GM12872 (cell line): Measurements from ENCODE around the gene KRT7.
A peak's percentile ranks its signal among the peaks of the same experiment; 100 is the strongest.

Experiments
- TF ChIP-seq, protein P1 (sequence below): IDR thresholded peaks from 3 replicates; pipeline ENCODE4 v1.5.1; 2011; ENCODE audit warnings: low read depth, mild to moderate bottlenecking, low read length, moderate library complexity; ENCODE audit not compliant: insufficient read depth

Gene KRT7

DNA sequence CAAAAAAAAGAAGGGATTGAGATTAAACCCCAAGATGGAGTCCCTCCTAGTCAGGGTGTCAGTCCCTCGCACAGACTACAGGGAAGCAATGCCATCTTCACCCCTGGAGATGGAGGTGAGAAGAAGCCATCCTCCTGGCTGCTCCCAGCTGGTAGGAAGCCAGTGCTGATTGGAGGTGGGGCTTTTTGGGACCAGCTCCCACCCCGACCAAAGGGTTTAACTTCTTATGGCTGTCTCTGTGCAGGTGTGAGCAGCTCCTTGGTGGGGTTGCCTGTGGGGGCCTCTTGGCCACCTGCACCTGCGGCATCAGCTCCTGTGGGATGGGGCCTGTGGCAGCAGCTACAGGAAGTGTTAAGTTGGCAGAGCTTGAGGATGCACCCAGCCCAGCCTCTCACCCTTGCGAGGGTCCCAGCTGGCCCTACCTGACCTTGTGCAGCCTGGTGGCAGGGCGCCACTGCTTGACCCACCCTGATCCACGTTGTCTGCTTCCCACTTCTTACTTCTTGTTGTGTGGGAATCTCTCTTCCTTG lies 37.6 kb downstream of the KRT7 start:
- TF ChIP-seq, protein P1, sequence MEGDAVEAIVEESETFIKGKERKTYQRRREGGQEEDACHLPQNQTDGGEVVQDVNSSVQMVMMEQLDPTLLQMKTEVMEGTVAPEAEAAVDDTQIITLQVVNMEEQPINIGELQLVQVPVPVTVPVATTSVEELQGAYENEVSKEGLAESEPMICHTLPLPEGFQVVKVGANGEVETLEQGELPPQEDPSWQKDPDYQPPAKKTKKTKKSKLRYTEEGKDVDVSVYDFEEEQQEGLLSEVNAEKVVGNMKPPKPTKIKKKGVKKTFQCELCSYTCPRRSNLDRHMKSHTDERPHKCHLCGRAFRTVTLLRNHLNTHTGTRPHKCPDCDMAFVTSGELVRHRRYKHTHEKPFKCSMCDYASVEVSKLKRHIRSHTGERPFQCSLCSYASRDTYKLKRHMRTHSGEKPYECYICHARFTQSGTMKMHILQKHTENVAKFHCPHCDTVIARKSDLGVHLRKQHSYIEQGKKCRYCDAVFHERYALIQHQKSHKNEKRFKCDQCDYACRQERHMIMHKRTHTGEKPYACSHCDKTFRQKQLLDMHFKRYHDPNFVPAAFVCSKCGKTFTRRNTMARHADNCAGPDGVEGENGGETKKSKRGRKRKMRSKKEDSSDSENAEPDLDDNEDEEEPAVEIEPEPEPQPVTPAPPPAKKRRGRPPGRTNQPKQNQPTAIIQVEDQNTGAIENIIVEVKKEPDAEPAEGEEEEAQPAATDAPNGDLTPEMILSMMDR: no peak

DNA sequence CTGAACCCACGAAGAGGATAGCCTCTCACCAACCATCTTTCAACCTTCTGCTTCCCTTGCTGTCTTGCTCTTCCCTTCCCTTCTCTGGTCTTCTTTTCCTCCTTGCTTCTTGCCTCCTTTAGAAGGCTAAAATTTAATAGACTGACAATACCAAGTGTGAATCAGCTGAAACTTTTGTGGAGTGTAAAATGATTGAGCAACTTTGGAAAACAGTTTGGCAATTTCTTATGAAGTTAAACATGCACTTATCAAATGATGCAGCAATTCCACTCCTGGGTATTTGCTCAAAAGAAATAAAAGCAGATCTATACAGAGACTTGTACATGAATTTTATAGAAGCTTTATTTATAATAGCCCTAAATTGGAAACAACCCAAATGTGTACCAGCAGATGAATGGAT lies 38.1 kb downstream of the KRT7 start:
- TF ChIP-seq, protein P1: no peak

DNA sequence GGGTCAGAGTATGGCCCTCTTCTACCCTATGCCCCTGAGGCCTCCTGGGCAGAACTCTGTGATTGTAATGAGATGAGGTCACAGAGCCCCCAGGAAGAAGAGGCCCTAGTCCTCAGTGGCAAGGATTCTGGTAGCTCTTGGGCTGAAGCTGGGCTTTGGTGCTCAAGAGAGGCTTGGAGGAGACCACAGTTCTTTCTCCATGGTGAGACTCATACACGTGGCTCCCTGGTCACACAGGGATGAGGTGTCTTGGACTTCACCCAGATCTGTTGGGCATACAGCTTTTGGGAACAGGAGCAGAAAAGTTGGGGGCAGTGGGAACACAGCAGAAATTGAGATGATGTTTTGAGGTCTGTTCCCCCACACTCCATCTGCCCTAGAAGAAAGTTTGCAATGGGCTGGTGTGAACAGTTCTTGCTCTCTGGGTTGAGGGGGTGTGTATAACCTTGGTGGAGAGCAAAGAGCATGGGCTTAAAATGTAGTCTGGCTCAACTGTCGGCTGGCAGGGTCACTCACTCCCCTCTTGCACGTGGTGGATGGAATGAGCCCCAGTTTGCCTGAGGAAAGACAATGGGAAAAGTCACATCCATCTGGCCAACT lies 41.6 kb downstream of the KRT7 start, which contains the start of gene KRT86:
Gene KRT86, plus strand, starts transcription at position 125 of the 600 bp plus-strand sequence. CDS start 27,272 bp downstream, outside the sequence.
- TF ChIP-seq, protein P1: no peak

DNA sequence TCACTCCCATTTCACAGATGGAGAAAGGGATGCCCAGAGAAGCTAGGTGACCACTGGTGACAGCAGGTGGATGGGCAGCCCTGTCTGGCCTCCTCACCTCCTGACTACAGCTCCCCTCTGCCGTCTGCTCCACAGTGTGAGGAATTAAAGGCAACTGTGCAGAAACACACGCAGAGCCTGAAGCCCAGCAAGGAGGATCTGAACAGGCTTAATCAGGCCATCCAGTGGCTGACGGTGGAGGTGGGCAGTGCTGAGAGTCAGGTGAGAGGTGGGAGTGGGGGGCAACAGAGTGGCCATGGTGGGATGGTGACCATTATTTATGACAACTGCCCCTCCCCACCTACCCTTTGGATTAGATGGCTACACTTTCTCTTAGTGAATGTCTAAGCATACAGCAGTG lies 42.6 kb downstream of the KRT7 start:
- TF ChIP-seq, protein P1: no peak

DNA sequence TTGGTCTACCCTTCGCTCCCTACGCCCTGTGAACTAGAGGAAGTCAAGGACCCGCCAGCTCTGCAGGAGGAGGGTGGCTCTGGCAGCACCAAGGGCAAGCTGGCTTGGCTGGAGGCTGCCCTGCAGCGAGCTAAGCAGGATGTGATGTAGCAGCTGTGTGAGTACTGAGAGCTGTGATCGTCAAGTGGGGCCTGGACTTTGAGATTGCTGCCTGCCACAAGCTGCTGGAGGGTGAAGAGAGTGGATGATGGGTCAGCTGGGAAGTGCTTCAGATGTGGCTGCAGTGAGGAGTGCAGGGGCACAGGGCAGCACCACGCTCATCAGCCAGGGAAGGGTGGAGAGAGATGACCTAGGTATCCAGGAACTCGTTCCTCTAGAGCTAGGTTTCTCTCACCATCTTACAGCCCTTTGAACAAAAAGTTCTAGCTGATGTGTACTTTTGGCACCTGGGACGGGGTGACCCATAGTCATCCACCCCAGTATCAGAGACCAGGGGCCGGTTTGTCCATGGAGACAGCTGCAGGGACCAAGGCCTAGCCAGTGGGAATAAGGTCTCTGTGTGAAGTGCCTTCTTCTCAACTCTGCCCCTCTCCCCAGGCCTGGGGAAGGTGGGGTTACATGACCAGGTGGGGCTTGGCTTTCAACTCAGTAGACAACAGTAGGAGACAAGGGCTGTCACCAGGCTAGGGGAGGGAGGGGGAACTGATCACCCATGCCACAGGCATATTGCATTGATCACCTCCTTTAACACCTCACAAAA lies 44.6 kb downstream of the KRT7 start:
- TF ChIP-seq, protein P1: no peak

DNA sequence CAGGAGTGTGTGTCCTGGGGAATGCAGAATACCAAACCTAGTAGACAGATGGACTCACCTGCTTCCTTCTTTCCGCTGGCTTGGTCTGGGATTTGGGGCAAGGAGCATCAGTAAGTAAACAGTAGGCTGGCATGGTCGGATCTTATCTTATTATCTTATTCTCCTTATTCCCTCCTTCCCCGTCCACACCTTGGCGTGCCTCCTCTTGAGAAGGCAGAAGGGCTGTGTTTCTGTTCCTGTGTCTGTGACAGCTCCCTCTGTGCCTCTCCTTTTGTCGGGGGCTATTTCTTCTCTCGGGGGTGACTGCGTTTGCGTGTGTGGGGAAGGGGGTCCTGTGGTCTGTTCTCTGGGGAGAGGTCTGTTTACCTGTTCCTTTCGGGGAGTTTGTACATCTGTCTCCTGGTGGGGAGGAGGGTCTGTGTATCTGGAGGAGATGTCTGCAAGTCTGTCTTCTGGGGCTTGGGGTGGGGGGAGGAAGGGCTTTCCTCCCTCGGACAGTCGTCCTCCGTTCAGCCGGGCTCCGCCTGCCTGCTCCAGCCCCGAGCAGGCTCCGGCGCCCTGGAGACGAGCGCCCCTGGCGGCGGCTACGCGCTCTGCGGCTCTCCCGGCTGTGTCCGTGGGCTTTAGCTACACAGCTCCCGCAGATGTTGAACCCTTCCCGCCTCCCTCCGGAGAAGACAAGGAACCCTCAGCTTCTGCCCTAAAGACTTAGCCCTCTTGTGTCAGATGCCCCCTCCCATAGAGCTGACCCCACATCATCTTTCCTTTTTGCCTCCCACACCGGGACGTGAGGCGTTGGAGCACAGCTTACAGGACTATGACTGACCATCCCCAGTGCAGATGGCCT lies 45.8 kb downstream of the KRT7 start:
- TF ChIP-seq, protein P1: peak; percentile 99
